Measurements from ENCODE around the gene INMT. TPM values are rescaled to one million over a fixed set of nuclear protein-coding genes. Genes with fewer than 3 reads are reported as not detected.

The INMT gene
- total and polyA plus RNA-seq, 7 donors: 2.3 to 32.0 (median 4.6) TPM

DNA sequence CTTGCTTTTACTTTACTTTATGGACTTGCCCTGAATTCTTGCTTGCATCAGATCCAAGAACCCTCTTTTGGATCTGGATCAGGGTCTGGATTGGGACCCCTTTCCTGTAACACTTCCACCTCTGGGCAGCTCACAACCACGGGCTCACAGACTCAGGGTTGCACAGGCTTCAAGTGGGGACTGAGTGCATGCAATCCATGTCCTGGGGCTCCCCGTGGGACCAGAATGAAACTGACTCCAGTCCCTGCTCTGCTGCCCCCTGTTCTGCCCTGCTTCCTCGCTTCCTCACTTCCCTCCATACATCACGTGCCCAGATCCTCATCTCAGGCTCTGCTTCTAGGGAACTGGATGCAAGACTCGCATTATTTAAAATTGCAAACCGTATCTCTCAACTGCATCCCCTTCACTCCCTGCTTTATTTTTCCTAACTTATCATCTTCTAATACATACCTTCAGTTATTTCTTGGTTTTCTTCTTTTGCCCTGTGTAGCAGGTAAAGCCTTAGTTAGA is 23.3 kb upstream of the INMT start:
- 68 to 74% (median 69%) methylated on average over 6 of the region's 6 CpGs for WGBS, 3 donors

DNA sequence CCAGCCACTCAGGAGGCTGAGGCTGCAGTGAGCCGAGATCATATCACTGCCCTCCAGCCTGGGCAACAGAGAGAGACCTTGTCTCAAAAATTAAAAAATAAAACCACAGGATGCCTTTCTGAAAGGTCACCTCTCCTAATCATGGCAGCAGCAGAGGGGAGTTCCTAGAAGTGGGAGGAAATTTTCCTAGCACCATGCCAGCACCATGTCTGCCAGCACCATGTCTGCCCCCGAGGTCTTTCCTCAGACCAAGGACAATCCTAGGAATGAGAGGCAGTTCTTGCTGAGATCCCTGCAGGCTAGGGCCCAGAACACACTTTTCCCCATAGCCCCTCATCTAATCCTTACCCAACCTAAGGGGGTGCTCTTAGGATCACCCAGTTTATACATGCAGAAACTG is 22.3 kb upstream of the INMT start:
- H3K36me3 ChIP-seq (ENCODE audit: insufficient read depth in 1 of 2, low read depth in 1 of 2): no peaks in the 10 kb centered on the region
- TF ChIP-seq, protein P1, sequence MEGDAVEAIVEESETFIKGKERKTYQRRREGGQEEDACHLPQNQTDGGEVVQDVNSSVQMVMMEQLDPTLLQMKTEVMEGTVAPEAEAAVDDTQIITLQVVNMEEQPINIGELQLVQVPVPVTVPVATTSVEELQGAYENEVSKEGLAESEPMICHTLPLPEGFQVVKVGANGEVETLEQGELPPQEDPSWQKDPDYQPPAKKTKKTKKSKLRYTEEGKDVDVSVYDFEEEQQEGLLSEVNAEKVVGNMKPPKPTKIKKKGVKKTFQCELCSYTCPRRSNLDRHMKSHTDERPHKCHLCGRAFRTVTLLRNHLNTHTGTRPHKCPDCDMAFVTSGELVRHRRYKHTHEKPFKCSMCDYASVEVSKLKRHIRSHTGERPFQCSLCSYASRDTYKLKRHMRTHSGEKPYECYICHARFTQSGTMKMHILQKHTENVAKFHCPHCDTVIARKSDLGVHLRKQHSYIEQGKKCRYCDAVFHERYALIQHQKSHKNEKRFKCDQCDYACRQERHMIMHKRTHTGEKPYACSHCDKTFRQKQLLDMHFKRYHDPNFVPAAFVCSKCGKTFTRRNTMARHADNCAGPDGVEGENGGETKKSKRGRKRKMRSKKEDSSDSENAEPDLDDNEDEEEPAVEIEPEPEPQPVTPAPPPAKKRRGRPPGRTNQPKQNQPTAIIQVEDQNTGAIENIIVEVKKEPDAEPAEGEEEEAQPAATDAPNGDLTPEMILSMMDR (IDR thresholded peaks at IDR 0.05): no peak
- DNase-seq: no peak
- no peak overlapping the region for H3K4me3 ChIP-seq
- no peak overlapping the region for H3K27ac ChIP-seq
- no peaks in the 10 kb centered on the region for H3K9me3 ChIP-seq
- H3K27me3 ChIP-seq (ENCODE audit: insufficient read depth in 3 of 3, low read length in 2 of 3): no peaks in the 10 kb centered on the region
- intact Hi-C loops (cut with DNase I): loop anchor here in 1 of 2 donors (10.0 kb wide), 1 partner anchor 115 kb away; no protein-coding TSS in a partner anchor
- WGBS, 3 donors: 33 to 43% (median 36%) methylated on average over 2 of the region's 2 CpGs
- no peaks in the 10 kb centered on the region for H3K4me1 ChIP-seq
- ATAC-seq: no peak

More for the DNA sequence above, 23.3 kb upstream of the INMT start:
- DNase-seq (no peak), ATAC-seq (no peak)
- Histone ChIP-seq H3K27ac (no peak overlapping the region), H3K9me3 (no peaks in the 10 kb centered on the region), H3K36me3 (ENCODE audit: insufficient read depth in 1 of 2, low read depth in 1 of 2) (no peaks in the 10 kb centered on the region), H3K27me3 (ENCODE audit: insufficient read depth in 3 of 3, low read length in 2 of 3) (no peaks in the 10 kb centered on the region), H3K4me1 (no peaks in the 10 kb centered on the region), H3K4me3 (no peak overlapping the region)
- intact Hi-C loops (cut with DNase I): no loop called here
- TF ChIP-seq, protein P1 (IDR thresholded peaks at IDR 0.05): no peak

DNA sequence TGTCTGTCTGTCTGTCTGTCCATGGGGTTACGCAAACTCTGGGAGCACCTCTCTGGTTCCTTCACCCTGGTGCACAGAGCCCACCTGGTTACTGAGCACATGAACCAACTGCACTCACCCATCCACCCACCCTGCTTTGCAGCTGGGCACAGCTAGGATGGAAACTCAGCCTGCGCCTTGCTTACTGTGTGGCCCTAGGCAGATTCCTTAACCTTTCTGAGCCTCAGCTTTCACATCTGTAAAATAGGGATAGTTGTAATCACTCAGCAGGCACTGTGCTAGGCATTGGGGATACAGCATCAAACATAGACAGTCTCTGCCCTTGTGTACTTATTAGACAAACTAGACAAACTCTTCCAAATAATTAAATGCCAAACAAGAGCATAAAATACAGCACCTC is 21.8 kb upstream of the INMT start:
- H3K4me3 ChIP-seq: no peak overlapping the region
- H3K36me3 ChIP-seq (ENCODE audit: insufficient read depth in 1 of 2, low read depth in 1 of 2): no peaks in the 10 kb centered on the region
- no peaks in the 10 kb centered on the region for H3K4me1 ChIP-seq
- 96 to 100% (median 97%) methylated on average over 2 of the region's 2 CpGs for WGBS, 3 donors
- ATAC-seq (no peak), DNase-seq (no peak)
- intact Hi-C loops (cut with DNase I): loop anchor here in 1 of 2 donors (10.0 kb wide), 1 partner anchor 115 kb away; no protein-coding TSS in a partner anchor
- TF ChIP-seq, protein P1 (IDR thresholded peaks at IDR 0.05): no peak
- no peak overlapping the region for H3K27ac ChIP-seq
- H3K27me3 ChIP-seq (ENCODE audit: insufficient read depth in 3 of 3, low read length in 2 of 3): no peaks in the 10 kb centered on the region
- no peaks in the 10 kb centered on the region for H3K9me3 ChIP-seq

DNA sequence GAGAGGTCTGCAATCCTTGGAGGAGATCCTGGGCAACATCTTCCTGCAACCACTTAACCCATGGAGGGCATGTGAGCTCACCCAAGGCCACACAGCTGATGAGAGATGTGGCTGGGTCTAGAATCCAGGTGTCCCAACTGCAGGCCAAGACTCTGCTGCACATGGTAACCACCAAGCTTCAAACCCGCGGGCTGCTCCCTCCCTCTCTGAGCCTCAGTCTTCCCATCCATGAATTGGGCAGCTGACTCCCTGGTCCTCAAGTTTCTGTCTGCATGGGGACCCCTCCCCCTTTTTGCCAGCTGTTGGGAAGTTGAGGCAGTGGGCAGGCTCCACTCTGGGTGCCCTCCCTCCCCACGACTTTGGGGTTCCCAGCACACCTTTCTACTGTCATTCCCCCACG is 20.9 kb upstream of the INMT start:
- Histone ChIP-seq H3K4me1 (no peaks in the 10 kb centered on the region), H3K9me3 (no peaks in the 10 kb centered on the region), H3K27me3 (ENCODE audit: insufficient read depth in 3 of 3, low read length in 2 of 3) (no peaks in the 10 kb centered on the region), H3K36me3 (ENCODE audit: insufficient read depth in 1 of 2, low read depth in 1 of 2) (no peaks in the 10 kb centered on the region), H3K4me3 (no peak overlapping the region), H3K27ac (no peak overlapping the region)
- 79 to 84% (median 84%) methylated on average over 4 of the region's 4 CpGs for WGBS, 3 donors
- TF ChIP-seq, protein P1 (IDR thresholded peaks at IDR 0.05): no peak
- intact Hi-C loops (cut with DNase I): loop anchor here in 1 of 2 donors (10.0 kb wide), 1 partner anchor 116 kb away; no protein-coding TSS in a partner anchor
- DNase-seq (no peak), ATAC-seq (no peak)

DNA sequence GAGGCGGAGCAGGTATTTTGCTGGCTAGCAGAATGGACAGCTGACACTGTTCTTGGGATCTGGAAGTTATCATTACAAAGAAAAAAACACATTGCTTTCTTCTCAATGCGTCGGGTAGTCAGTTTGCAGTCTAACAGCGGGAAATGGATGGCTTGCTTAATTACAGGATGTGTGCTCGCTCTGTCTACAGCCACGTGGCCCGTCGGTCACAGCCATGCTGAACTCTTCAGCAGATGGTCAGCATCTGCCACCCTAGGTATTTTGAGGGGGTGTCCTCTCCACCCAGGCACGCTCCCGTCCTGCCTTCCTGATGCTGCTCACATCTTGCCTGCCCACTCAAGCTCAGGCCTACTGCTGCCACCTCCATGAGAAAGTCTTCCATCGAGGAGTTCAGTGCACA is 20.4 kb upstream of the INMT start:
- ATAC-seq (no peak), DNase-seq (no peak)
- Histone ChIP-seq H3K9me3 (no peaks in the 10 kb centered on the region), H3K4me1 (no peaks in the 10 kb centered on the region), H3K27me3 (ENCODE audit: insufficient read depth in 3 of 3, low read length in 2 of 3) (no peaks in the 10 kb centered on the region), H3K36me3 (ENCODE audit: insufficient read depth in 1 of 2, low read depth in 1 of 2) (no peaks in the 10 kb centered on the region), H3K4me3 (no peak overlapping the region), H3K27ac (no peak overlapping the region)
- intact Hi-C loops (cut with DNase I): loop anchor here in 1 of 2 donors (10.0 kb wide), 1 partner anchor 117 kb away; no protein-coding TSS in a partner anchor
- 53 to 68% (median 57%) methylated on average over 11 of the region's 11 CpGs for WGBS, 3 donors
- TF ChIP-seq, protein P1 (IDR thresholded peaks at IDR 0.05): no peak
